OCI-LY7 (cell line): ENCODE measurements around the gene ATP6V1C2.

Experiments used
- CTCF ChIP-seq: fragments of 200-600 bp; sonication (generic); conservative IDR thresholded peaks from 2 replicates; pipeline ENCODE4 v1.5.1; 2014; ENCODE audit warnings: mild to moderate bottlenecking, antibody characterized with exemption, low read length, moderate library complexity, mixed read lengths
- EZH2phosphoT487 ChIP-seq: fragments of 200-600 bp; sonication (generic); IDR thresholded peaks from 2 replicates; pipeline ENCODE4 v1.6.1; 2018; ENCODE audit warnings: low read depth, borderline replicate concordance, mild to moderate bottlenecking, mixed run types, antibody characterized with exemption, low read length, moderate library complexity, mixed read lengths

GRCh38 chr2:10776231-10776977, 55.0 kb downstream of the ATP6V1C2 start:
- TF ChIP-seq CTCF (no peak), EZH2phosphoT487 (no peak)
